Peyer's patch (tissue), 4 donors: ENCODE data around the gene AUTS2.

Experiments used
- POLR2A ChIP-seq, 2 donors: fragments of 450-650 bp; IDR thresholded peaks; one replicate each; pipeline ENCODE4 v1.5.1; 2017; ENCODE audit warnings: antibody characterized with exemption in 2 of 2, mild to moderate bottlenecking in 2 of 2, moderate library complexity in 2 of 2
- TF ChIP-seq, protein P1 (sequence below), 6 experiments: fragments of 450-650 bp in 4 of 6; fragments of 200-600 bp in 2 of 6; sonication (generic) in 1 of 6; IDR thresholded peaks; one replicate each; pipeline ENCODE4 v1.5.1; 2017 to 2019; ENCODE audit warnings: antibody characterized with exemption in 6 of 6, mild to moderate bottlenecking in 3 of 6, moderate library complexity in 1 of 6

DNA sequence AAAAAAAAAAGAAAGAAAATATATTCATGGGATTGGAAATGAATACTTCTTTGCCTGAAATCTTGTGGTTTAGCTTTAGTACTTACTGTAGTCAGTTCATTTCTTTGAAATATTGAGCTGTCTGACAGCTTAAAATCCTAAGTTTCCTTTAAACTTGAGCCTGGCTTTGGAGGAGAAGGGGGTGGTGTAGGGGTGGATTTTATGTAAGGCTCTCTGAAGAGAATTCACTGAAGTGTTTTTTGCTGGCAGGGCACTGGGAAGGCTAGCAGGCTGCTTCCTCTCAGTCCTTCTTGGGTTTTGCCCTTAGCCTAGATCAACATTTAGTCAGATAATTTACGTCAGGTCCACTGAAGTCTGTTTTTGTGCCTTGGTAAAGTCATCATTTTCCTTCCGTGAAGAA, 516.5 kb downstream of the AUTS2 start:
- TF ChIP-seq, protein P1, sequence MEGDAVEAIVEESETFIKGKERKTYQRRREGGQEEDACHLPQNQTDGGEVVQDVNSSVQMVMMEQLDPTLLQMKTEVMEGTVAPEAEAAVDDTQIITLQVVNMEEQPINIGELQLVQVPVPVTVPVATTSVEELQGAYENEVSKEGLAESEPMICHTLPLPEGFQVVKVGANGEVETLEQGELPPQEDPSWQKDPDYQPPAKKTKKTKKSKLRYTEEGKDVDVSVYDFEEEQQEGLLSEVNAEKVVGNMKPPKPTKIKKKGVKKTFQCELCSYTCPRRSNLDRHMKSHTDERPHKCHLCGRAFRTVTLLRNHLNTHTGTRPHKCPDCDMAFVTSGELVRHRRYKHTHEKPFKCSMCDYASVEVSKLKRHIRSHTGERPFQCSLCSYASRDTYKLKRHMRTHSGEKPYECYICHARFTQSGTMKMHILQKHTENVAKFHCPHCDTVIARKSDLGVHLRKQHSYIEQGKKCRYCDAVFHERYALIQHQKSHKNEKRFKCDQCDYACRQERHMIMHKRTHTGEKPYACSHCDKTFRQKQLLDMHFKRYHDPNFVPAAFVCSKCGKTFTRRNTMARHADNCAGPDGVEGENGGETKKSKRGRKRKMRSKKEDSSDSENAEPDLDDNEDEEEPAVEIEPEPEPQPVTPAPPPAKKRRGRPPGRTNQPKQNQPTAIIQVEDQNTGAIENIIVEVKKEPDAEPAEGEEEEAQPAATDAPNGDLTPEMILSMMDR (IDR thresholded peaks at IDR 0.05): no peak
- no peak for TF ChIP-seq POLR2A (IDR thresholded peaks at IDR 0.05)
